Heart left ventricle (tissue), 13 donors: ENCODE measurements around the gene AEBP1.
A peak's percentile ranks its signal among the peaks of the same experiment; 100 is the strongest.

Experiments used
- POLR2A ChIP-seq, 2 donors: fragments of 450-650 bp; IDR thresholded peaks; one replicate each; pipeline ENCODE4 v1.6.1; 2017; ENCODE audit warnings: antibody characterized with exemption in 2 of 2, mild to moderate bottlenecking in 2 of 2, moderate library complexity in 2 of 2
- TF ChIP-seq, protein P1 (sequence below), 12 donors: fragments of 200-600 bp; sonication (generic) in 4 of 12; IDR thresholded peaks; one replicate each; pipeline versions ENCODE4 v1.5.0 to v1.8.0; 2018 to 2022; ENCODE audit warnings: antibody characterized with exemption in 12 of 12, mild to moderate bottlenecking in 5 of 12
- donor health status: ischemic (EF 13 %, LVEDD 7.1; RV severe dilation, severe dysfunction).
- donor health status: DM: no; HTN: yes; CAD: no.
- donor health status: DM: no; HTN: no; CAD: no.
- donor health status: ischemic (EF 25% LVEDD 6.9; RV normal size, moderate dysfunction).
- donor health status: ischemic (EF 25% LVEDD 5.7; RV mildly dilated, moderate dysfunction).
- donor health status: ischemic (EF 35%, LVEDD 5.7; RV mildly dilated, moderate dysfunction).
- donor health status: nonischemic (EF 11% LVEDD 7.7; RV severe dilation, severe dysfunction).
- donor health status: DM: yes; HTN: yes; CAD: no.
- donor health status: PGD.
- donor health status: ischemic (EF 29% LVEDD 5.4; RV normal size, mild dysfunction).
- donor health status: nonischemic (EF 23%, LVEDD 6.1; RV moderate dilation, normal function).

DNA sequence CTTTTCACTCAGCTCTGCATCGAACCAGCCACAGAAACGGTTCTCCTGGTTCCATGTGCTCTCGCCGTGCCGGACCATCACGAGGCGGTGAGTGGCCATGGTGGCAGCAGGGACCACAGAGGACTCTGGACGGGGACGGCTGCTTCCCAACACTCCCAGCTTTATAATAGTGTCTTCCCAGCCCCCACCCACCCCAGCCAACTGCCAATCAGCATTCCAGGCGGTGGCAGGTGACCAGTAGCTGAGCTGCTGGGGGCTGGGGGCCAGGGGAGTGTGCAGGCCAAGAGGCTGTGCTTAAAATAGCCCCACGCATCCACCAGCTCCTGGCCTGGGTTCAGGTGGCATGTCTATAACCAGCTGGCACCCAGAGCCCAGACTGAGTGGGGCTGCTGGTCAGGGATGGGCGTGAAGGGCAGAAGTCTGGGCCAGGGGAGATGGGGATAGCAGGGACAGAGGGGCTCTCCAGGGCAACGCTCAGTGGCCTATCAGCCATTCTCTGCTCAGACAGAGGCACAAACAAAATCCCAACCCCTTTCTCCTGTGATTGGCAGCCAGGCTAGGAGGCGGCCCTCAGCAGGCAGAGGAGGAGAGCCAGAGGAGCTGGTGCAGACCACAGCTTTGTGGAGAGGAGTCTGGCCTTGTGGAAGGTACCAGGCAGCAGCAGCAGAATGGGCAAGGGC, 38.6 kb upstream of the AEBP1 start, which contains the start of gene PGAM2:
- TF ChIP-seq POLR2A (IDR thresholded peaks at IDR 0.05) = peak in 1 of 2 donors; percentile 62
- TF ChIP-seq, protein P1, sequence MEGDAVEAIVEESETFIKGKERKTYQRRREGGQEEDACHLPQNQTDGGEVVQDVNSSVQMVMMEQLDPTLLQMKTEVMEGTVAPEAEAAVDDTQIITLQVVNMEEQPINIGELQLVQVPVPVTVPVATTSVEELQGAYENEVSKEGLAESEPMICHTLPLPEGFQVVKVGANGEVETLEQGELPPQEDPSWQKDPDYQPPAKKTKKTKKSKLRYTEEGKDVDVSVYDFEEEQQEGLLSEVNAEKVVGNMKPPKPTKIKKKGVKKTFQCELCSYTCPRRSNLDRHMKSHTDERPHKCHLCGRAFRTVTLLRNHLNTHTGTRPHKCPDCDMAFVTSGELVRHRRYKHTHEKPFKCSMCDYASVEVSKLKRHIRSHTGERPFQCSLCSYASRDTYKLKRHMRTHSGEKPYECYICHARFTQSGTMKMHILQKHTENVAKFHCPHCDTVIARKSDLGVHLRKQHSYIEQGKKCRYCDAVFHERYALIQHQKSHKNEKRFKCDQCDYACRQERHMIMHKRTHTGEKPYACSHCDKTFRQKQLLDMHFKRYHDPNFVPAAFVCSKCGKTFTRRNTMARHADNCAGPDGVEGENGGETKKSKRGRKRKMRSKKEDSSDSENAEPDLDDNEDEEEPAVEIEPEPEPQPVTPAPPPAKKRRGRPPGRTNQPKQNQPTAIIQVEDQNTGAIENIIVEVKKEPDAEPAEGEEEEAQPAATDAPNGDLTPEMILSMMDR (IDR thresholded peaks at IDR 0.05) = no peak
